ENCODE data around the gene IL17RC.
"Not testable (repeated sequence)": the region's sequence is repeated elsewhere in the genome, so short reads cannot be mapped to it uniquely, and the experiment has no call there.

The IL17RC gene

GRCh38 chr3:9916734-9917680 is at the start of gene IL17RC:
Gene IL17RC, plus strand, starts transcription at chr3:9917098. Its CDS starts 218 bp downstream, at chr3:9917316.
- DNase-seq: peak; percentile 73

GRCh38 chr3:9867106-9867505 is 49.8 kb upstream of the IL17RC start:
- no peak for DNase-seq

- no peak for DNase-seq
Observed at GRCh38 chr3:9869955-9870354, 46.9 kb upstream of the IL17RC start.

- DNase-seq: no peak
Observed at GRCh38 chr3:9870978-9871377, 45.9 kb upstream of the IL17RC start.

- DNase-seq: not testable (repeated sequence)
Observed at GRCh38 chr3:9872067-9872466, 44.8 kb upstream of the IL17RC start.

- no peak for DNase-seq
Observed at GRCh38 chr3:9875448-9875847, 41.5 kb upstream of the IL17RC start.

GRCh38 chr3:9876255-9876654 is 40.6 kb upstream of the IL17RC start:
- DNase-seq: not testable (repeated sequence)

- DNase-seq: no peak
Observed at GRCh38 chr3:9876991-9877390, 39.9 kb upstream of the IL17RC start.

- DNase-seq: no peak
Observed at GRCh38 chr3:9878700-9879099, 38.2 kb upstream of the IL17RC start.

GRCh38 chr3:9879830-9880549 is 36.9 kb upstream of the IL17RC start, which contains the start of gene CIDEC:
Gene CIDEC, minus strand, starts transcription at chr3:9880253. Its CDS starts 1,767 bp downstream, at chr3:9878486.
- DNase-seq: no peak

- no peak for DNase-seq
Observed at GRCh38 chr3:9881441-9881840, 35.5 kb upstream of the IL17RC start.

- no peak for DNase-seq
Observed at GRCh38 chr3:9883706-9884554, 33.0 kb upstream of the IL17RC start.

GRCh38 chr3:9884555-9885165 is 32.2 kb upstream of the IL17RC start:
- no peak for DNase-seq

- no peak for DNase-seq
Observed at GRCh38 chr3:9886328-9886727, 30.6 kb upstream of the IL17RC start.

- DNase-seq: no peak
Observed at GRCh38 chr3:9887480-9887879, 29.4 kb upstream of the IL17RC start.

- no peak for DNase-seq
Observed at GRCh38 chr3:9888540-9888939, 28.4 kb upstream of the IL17RC start.

GRCh38 chr3:9889405-9889804 is 27.5 kb upstream of the IL17RC start:
- DNase-seq: no peak

GRCh38 chr3:9890249-9891071 is 26.4 kb upstream of the IL17RC start, which contains the start of gene JAGN1:
Gene JAGN1, plus strand, starts transcription at chr3:9890610. Its CDS starts 113 bp downstream, at chr3:9890723.
- peak; percentile 98 for DNase-seq

GRCh38 chr3:9891072-9891622 is 25.8 kb upstream of the IL17RC start:
- no peak for DNase-seq

- DNase-seq: no peak
Observed at GRCh38 chr3:9893739-9894138, 23.2 kb upstream of the IL17RC start.

- DNase-seq: not testable (repeated sequence)
Observed at GRCh38 chr3:9895715-9896114, 21.2 kb upstream of the IL17RC start.
